OCI-LY7 (cell line): ENCODE measurements around the gene TSHZ2. TPM values are rescaled to one million over a fixed set of nuclear protein-coding genes. Genes with fewer than 3 reads are reported as not detected.
A peak's percentile ranks its signal among the peaks of the same experiment; 100 is the strongest.
"Not testable (repeated sequence)": the region's sequence is repeated elsewhere in the genome, so short reads cannot be mapped to it uniquely, and the experiment has no call there.

Experiments
- BruUV-seq: library from RNA; stranded (reverse); fragments of 400-500 nt; replicated peaks from 2 replicates; lab custom pipeline; 2021; lab: Mats Ljungman, UMichigan
- CTCF ChIA-PET: fragments of 300-600 bp; sonication (Branson Sonifier 250); formaldehyde crosslinking; loops from one replicate; lab custom pipeline; 2022; ENCODE audit warnings: antibody characterized with exemption; ENCODE audit not compliant: unreplicated experiment; lab: Charles Lee
- POLR2A ChIA-PET: fragments of 300-600 bp; sonication (Branson Sonifier 250); formaldehyde crosslinking; loops from one replicate; lab custom pipeline; 2022; ENCODE audit warnings: antibody characterized with exemption; lab: Charles Lee
- DNase-seq: peaks from one replicate; pipeline ENCODE4 v3.0.0-alpha.2; 2015; ENCODE audit warnings: low spot score
- H2AFZ ChIP-seq: fragments of 200-600 bp; sonication (generic), shearing (Covaris generic); 2 replicates; pipeline ENCODE4 v1.6.1; 2014; ENCODE audit warnings: mild to moderate bottlenecking, antibody characterized with exemption, low read length, moderate library complexity
- H3K27ac ChIP-seq: fragments of 200-600 bp; sonication (generic); 2 replicates; pipeline ENCODE4 v1.5.1; 2014; ENCODE audit warnings: mixed run types, low read depth, mild to moderate bottlenecking, moderate library complexity, low read length, inconsistent platforms; ENCODE audit not compliant: poor library complexity, severe bottlenecking
- H3K36me3 ChIP-seq: fragments of 200-600 bp; sonication (generic); 2 replicates; pipeline ENCODE4 v1.6.1; 2014; ENCODE audit warnings: mild to moderate bottlenecking, antibody characterized with exemption, low read length, moderate library complexity, mixed read lengths; ENCODE audit not compliant: insufficient read depth
- H3K4me1 ChIP-seq: fragments of 200-600 bp; sonication (generic); 2 replicates; pipeline ENCODE4 v1.5.1; 2014; ENCODE audit warnings: mild to moderate bottlenecking, low read length; ENCODE audit not compliant: insufficient read depth, poor library complexity, severe bottlenecking
- H3K4me2 ChIP-seq: fragments of 200-600 bp; sonication (generic); 2 replicates; pipeline ENCODE4 v1.6.1; 2014; ENCODE audit warnings: mild to moderate bottlenecking, low read length
- H3K4me3 ChIP-seq: fragments of 200-600 bp; sonication (generic); 2 replicates; pipeline ENCODE4 v1.5.1; 2014; ENCODE audit warnings: mild to moderate bottlenecking, low read depth, low read length; ENCODE audit not compliant: poor library complexity, severe bottlenecking
- H3K79me2 ChIP-seq: fragments of 200-600 bp; sonication (generic); 2 replicates; pipeline ENCODE4 v1.6.1; 2016; ENCODE audit warnings: low read depth, mild to moderate bottlenecking, low read length, moderate library complexity, mixed read lengths; ENCODE audit not compliant: insufficient read depth
- H3K9me2 ChIP-seq: fragments of 200-600 bp; sonication (generic); 2 replicates; pipeline ENCODE4 v1.6.1; 2016; ENCODE audit warnings: mild to moderate bottlenecking, low read length, mixed read lengths; ENCODE audit not compliant: insufficient read depth
- H3K9me3 ChIP-seq: fragments of 200-600 bp; sonication (generic); 2 replicates; pipeline ENCODE4 v1.6.1; 2014; ENCODE audit warnings: mild to moderate bottlenecking, mixed run types, low read length, mixed read lengths
- H4K20me1 ChIP-seq: fragments of 200-600 bp; sonication (generic); 2 replicates; pipeline ENCODE4 v1.6.1; 2014; ENCODE audit warnings: mild to moderate bottlenecking, antibody characterized with exemption, low read length, moderate library complexity, mixed read lengths; ENCODE audit not compliant: insufficient read depth
- EZH2phosphoT487 ChIP-seq: fragments of 200-600 bp; sonication (generic); IDR thresholded peaks from 2 replicates; pipeline ENCODE4 v1.6.1; 2018; ENCODE audit warnings: low read depth, borderline replicate concordance, mild to moderate bottlenecking, mixed run types, antibody characterized with exemption, low read length, moderate library complexity, mixed read lengths
- intact Hi-C: fragments of 100-400 bp; cut with micrococcal nuclease; formaldehyde crosslinking; loops from one replicate; pipeline ENCODE4 v1.10.0; 2022; ENCODE audit not compliant: unreplicated experiment
- total RNA-seq, 2 experiments: library from RNA; depleted of rRNA in 1 of 2; stranded (reverse); fragments of >200 nt in 1 of 2; shearing (Covaris generic) in 1 of 2; gene quantifications; 2 replicates each; pipeline ENCODE4 v1.2.3, GENCODE V29; 2014 to 2022
- TF ChIP-seq, protein P1 (sequence below): fragments of 200-600 bp; sonication (generic); conservative IDR thresholded peaks from 2 replicates; pipeline ENCODE4 v1.5.1; 2014; ENCODE audit warnings: mild to moderate bottlenecking, antibody characterized with exemption, low read length, moderate library complexity, mixed read lengths

TSHZ2 gene
- total RNA-seq, 2 experiments from 2014 or later = not detected

DNA sequence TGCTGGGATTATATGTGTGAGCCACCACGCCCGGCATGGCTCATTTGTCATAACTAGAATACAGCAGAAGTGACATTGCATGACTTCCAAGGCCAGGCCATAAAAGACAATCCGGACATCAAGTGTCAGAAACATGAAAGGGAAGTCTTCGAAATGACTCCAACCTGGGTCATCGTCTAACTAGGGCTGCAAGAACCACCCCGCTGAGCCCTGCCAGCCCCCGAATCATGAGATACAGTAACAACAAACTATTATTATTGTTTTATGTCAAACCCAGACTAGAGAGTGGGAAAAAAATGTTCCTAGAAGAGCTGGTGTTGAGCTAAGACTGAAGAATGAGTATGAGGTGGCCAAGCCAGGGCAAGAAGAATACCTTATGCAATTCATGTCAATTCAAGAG is 561.9 kb downstream of the TSHZ2 start:
- Histone ChIP-seq H2AFZ (no peak overlapping the region), H3K4me1 (peaks cover 14% of the 10 kb centered on the region), H3K27ac (no peak overlapping the region), H3K79me2 (no peaks in the 10 kb centered on the region), H3K9me2 (no peaks in the 10 kb centered on the region), H3K4me2 (no peak overlapping the region), H3K4me3 (no peak overlapping the region), H3K36me3 (no peaks in the 10 kb centered on the region), H3K9me3 (no peaks in the 10 kb centered on the region), H4K20me1 (no peaks in the 10 kb centered on the region)
- CTCF ChIA-PET = no interaction called here
- POLR2A ChIA-PET = no interaction called here
- TF ChIP-seq EZH2phosphoT487 = no peak
- TF ChIP-seq, protein P1, sequence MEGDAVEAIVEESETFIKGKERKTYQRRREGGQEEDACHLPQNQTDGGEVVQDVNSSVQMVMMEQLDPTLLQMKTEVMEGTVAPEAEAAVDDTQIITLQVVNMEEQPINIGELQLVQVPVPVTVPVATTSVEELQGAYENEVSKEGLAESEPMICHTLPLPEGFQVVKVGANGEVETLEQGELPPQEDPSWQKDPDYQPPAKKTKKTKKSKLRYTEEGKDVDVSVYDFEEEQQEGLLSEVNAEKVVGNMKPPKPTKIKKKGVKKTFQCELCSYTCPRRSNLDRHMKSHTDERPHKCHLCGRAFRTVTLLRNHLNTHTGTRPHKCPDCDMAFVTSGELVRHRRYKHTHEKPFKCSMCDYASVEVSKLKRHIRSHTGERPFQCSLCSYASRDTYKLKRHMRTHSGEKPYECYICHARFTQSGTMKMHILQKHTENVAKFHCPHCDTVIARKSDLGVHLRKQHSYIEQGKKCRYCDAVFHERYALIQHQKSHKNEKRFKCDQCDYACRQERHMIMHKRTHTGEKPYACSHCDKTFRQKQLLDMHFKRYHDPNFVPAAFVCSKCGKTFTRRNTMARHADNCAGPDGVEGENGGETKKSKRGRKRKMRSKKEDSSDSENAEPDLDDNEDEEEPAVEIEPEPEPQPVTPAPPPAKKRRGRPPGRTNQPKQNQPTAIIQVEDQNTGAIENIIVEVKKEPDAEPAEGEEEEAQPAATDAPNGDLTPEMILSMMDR = no peak
- intact Hi-C loops = no loop called here
- no peak for DNase-seq
- BruUV-seq = no TSS peak

GRCh38 chr20:53535878-53536277 is 563.7 kb downstream of the TSHZ2 start:
- ChIA-PET CTCF (no interaction called here), POLR2A (interaction anchor here (0.6 kb wide), 1 partner anchor 11 kb away, joined by 4 read pairs; no protein-coding TSS in a partner anchor)
- peak overlapping the region; percentile 39; the same call in 1 of the 2 replicates for H2AFZ ChIP-seq
- H3K4me3 ChIP-seq = no peak overlapping the region
- no peak overlapping the region for H3K27ac ChIP-seq
- H3K4me1 ChIP-seq = peaks cover 14% of the 10 kb centered on the region
- no peak overlapping the region for H3K4me2 ChIP-seq
- H3K79me2 ChIP-seq = no peaks in the 10 kb centered on the region
- H4K20me1 ChIP-seq = no peaks in the 10 kb centered on the region
- intact Hi-C loops = no loop called here
- no peaks in the 10 kb centered on the region for H3K9me2 ChIP-seq
- no peak for TF ChIP-seq EZH2phosphoT487
- TF ChIP-seq, protein P1 = no peak
- no TSS peak for BruUV-seq
- H3K9me3 ChIP-seq = no peaks in the 10 kb centered on the region
- DNase-seq = no peak
- no peaks in the 10 kb centered on the region for H3K36me3 ChIP-seq

GRCh38 chr20:53536382-53536781 is 564.2 kb downstream of the TSHZ2 start:
- intact Hi-C loops = not testable (repeated sequence)

More at GRCh38 chr20:53536382-53536781, 564.2 kb downstream of the TSHZ2 start:
- DNase-seq, H3K36me3 ChIP-seq, H3K9me3 ChIP-seq, H3K4me2 ChIP-seq, H3K79me2 ChIP-seq, H4K20me1 ChIP-seq, BruUV-seq, H3K9me2 ChIP-seq, CTCF ChIA-PET, H3K4me3 ChIP-seq, H3K27ac ChIP-seq: not testable (repeated sequence)
- Histone ChIP-seq H3K4me1 (peaks cover 14% of the 10 kb centered on the region), H2AFZ (0 out of 2 replicates have a peak overlapping the region, but pooled peaks have one; percentile 39)
- POLR2A ChIA-PET = interaction anchor here (0.6 to 0.7 kb wide), 2 partner anchors 9 to 10 kb away, joined by 3 to 4 read pairs; no protein-coding TSS in a partner anchor
